Muscle layer of colon (tissue), 2 donors: ENCODE measurements around the gene FYB1.

Source experiments
- H3K27ac ChIP-seq: one replicate; pipeline ENCODE4 v1.7.0; 2013; ENCODE audit warnings: low read depth, mild to moderate bottlenecking, low read length, moderate library complexity
- H3K27me3 ChIP-seq, 2 donors: one replicate each; pipeline ENCODE4 v1.7.0; 2013; ENCODE audit warnings: low read length in 2 of 2, mild to moderate bottlenecking in 2 of 2; ENCODE audit not compliant: insufficient read depth in 2 of 2, control insufficient read depth in 1 of 2
- H3K36me3 ChIP-seq: one replicate; pipeline ENCODE4 v1.7.0; 2013; ENCODE audit warnings: mild to moderate bottlenecking, low read length; ENCODE audit not compliant: insufficient read depth
- H3K4me1 ChIP-seq: one replicate; pipeline ENCODE4 v1.7.0; 2013; ENCODE audit warnings: mild to moderate bottlenecking, low read length; ENCODE audit not compliant: insufficient read depth
- H3K4me3 ChIP-seq, 2 donors: one replicate each; pipeline ENCODE4 v1.7.0; 2013; ENCODE audit warnings: low read length in 2 of 2, low read depth in 1 of 2, mild to moderate bottlenecking in 1 of 2, moderate library complexity in 1 of 2
- H3K9ac ChIP-seq: one replicate; pipeline ENCODE4 v1.7.0; 2013; ENCODE audit warnings: low read length
- H3K9me3 ChIP-seq: one replicate; pipeline ENCODE4 v1.7.0; 2013; ENCODE audit warnings: mild to moderate bottlenecking, low read length
- donor health status: abdominal sarcoma.
- donor health status: Adenocarcinoma of cecum.

Gene FYB1

GRCh38 chr5:39121315-39121714 is 98.0 kb downstream of the FYB1 start:
- no peaks in the 10 kb centered on the region for H3K4me1 ChIP-seq
- H3K27me3 ChIP-seq = no peaks in the 10 kb centered on the region
- H3K9me3 ChIP-seq = no peaks in the 10 kb centered on the region
- no peak overlapping the region for H3K4me3 ChIP-seq
- no peaks in the 10 kb centered on the region for H3K36me3 ChIP-seq
- no peak overlapping the region for H3K9ac ChIP-seq
- H3K27ac ChIP-seq = no peak overlapping the region

- no peak overlapping the region for H3K9ac ChIP-seq
- no peaks in the 10 kb centered on the region for H3K4me1 ChIP-seq
- no peak overlapping the region for H3K27ac ChIP-seq
- no peaks in the 10 kb centered on the region for H3K9me3 ChIP-seq
- no peaks in the 10 kb centered on the region for H3K27me3 ChIP-seq
- H3K4me3 ChIP-seq = no peak overlapping the region
- no peaks in the 10 kb centered on the region for H3K36me3 ChIP-seq
Observed at GRCh38 chr5:39120052-39120420, 99.3 kb downstream of the FYB1 start.

- Histone ChIP-seq H3K9me3 (no peaks in the 10 kb centered on the region), H3K9ac (no peak overlapping the region), H3K4me1 (no peaks in the 10 kb centered on the region), H3K4me3 (no peak overlapping the region), H3K36me3 (no peaks in the 10 kb centered on the region), H3K27me3 (no peaks in the 10 kb centered on the region), H3K27ac (no peak overlapping the region)
Observed at GRCh38 chr5:39119404-39120051, 99.8 kb downstream of the FYB1 start.

GRCh38 chr5:39118638-39119037 is 100.7 kb downstream of the FYB1 start:
- Histone ChIP-seq H3K9ac (no peak overlapping the region), H3K36me3 (no peaks in the 10 kb centered on the region), H3K4me1 (no peaks in the 10 kb centered on the region), H3K27ac (no peak overlapping the region), H3K9me3 (no peaks in the 10 kb centered on the region), H3K4me3 (no peak overlapping the region), H3K27me3 (no peaks in the 10 kb centered on the region)

GRCh38 chr5:39117401-39117800 is 102.0 kb downstream of the FYB1 start:
- H3K27ac ChIP-seq = no peak overlapping the region
- no peaks in the 10 kb centered on the region for H3K9me3 ChIP-seq
- no peak overlapping the region for H3K9ac ChIP-seq
- no peak overlapping the region for H3K4me3 ChIP-seq
- H3K36me3 ChIP-seq = no peaks in the 10 kb centered on the region
- no peaks in the 10 kb centered on the region for H3K27me3 ChIP-seq
- no peaks in the 10 kb centered on the region for H3K4me1 ChIP-seq

GRCh38 chr5:39116344-39117170 is 102.8 kb downstream of the FYB1 start:
- Histone ChIP-seq H3K27ac (no peak overlapping the region), H3K36me3 (no peaks in the 10 kb centered on the region), H3K4me1 (no peaks in the 10 kb centered on the region), H3K4me3 (no peak overlapping the region), H3K9me3 (no peaks in the 10 kb centered on the region), H3K9ac (no peak overlapping the region), H3K27me3 (no peaks in the 10 kb centered on the region)

GRCh38 chr5:39115644-39116343 is 103.6 kb downstream of the FYB1 start:
- no peak overlapping the region for H3K4me3 ChIP-seq
- no peaks in the 10 kb centered on the region for H3K4me1 ChIP-seq
- H3K36me3 ChIP-seq = no peaks in the 10 kb centered on the region
- H3K27me3 ChIP-seq = no peaks in the 10 kb centered on the region
- no peak overlapping the region for H3K27ac ChIP-seq
- no peak overlapping the region for H3K9ac ChIP-seq
- no peaks in the 10 kb centered on the region for H3K9me3 ChIP-seq

GRCh38 chr5:39114155-39114554 is 105.2 kb downstream of the FYB1 start:
- no peaks in the 10 kb centered on the region for H3K36me3 ChIP-seq
- no peak overlapping the region for H3K4me3 ChIP-seq
- H3K27ac ChIP-seq = no peak overlapping the region
- no peaks in the 10 kb centered on the region for H3K4me1 ChIP-seq
- no peak overlapping the region for H3K9ac ChIP-seq
- H3K27me3 ChIP-seq = no peaks in the 10 kb centered on the region
- H3K9me3 ChIP-seq = no peaks in the 10 kb centered on the region

GRCh38 chr5:39113354-39113953 is 105.9 kb downstream of the FYB1 start:
- H3K4me3 ChIP-seq = no peak overlapping the region
- H3K36me3 ChIP-seq = no peaks in the 10 kb centered on the region
- H3K9ac ChIP-seq = no peak overlapping the region
- H3K9me3 ChIP-seq = no peaks in the 10 kb centered on the region
- H3K27me3 ChIP-seq = no peaks in the 10 kb centered on the region
- H3K27ac ChIP-seq = no peak overlapping the region
- H3K4me1 ChIP-seq = no peaks in the 10 kb centered on the region

GRCh38 chr5:39109606-39110005 is 109.8 kb downstream of the FYB1 start:
- Histone ChIP-seq H3K9ac (no peak overlapping the region), H3K4me1 (no peaks in the 10 kb centered on the region), H3K27me3 (no peaks in the 10 kb centered on the region), H3K27ac (no peak overlapping the region), H3K4me3 (no peak overlapping the region), H3K9me3 (no peaks in the 10 kb centered on the region), H3K36me3 (no peaks in the 10 kb centered on the region)

GRCh38 chr5:39108987-39109386 is 110.4 kb downstream of the FYB1 start:
- Histone ChIP-seq H3K27ac (no peak overlapping the region), H3K9ac (no peak overlapping the region), H3K4me3 (no peak overlapping the region), H3K36me3 (no peaks in the 10 kb centered on the region), H3K9me3 (no peaks in the 10 kb centered on the region), H3K27me3 (no peaks in the 10 kb centered on the region), H3K4me1 (no peaks in the 10 kb centered on the region)
